SK-N-SH (cell line): ENCODE data around the gene LGR6.

Source experiments
- CTCF ChIP-seq: fragments of 200-600 bp; sonication (generic); IDR thresholded peaks from 2 replicates; pipeline ENCODE4 v1.6.1; 2017; ENCODE audit warnings: antibody characterized with exemption, mild to moderate bottlenecking, moderate library complexity
- EP300 ChIP-seq, 2 experiments: IDR thresholded peaks; 2 replicates each; pipeline versions ENCODE4 v1.4.0 to v1.6.1; 2012; ENCODE audit warnings: borderline replicate concordance in 1 of 2, low read depth in 1 of 2, low read length in 1 of 2
- RCOR1 ChIP-seq: fragments of 150-350 bp; IDR thresholded peaks from 2 replicates; pipeline ENCODE4 v1.6.1; 2017; ENCODE audit warnings: antibody characterized with exemption, low read length
- SMC3 ChIP-seq: IDR thresholded peaks from 2 replicates; pipeline ENCODE4 v1.6.1; 2012; ENCODE audit warnings: low read depth, low read length, improper control_type of control experiment
- TAF1 ChIP-seq: IDR thresholded peaks from 2 replicates; pipeline ENCODE4 v1.6.1; 2012; ENCODE audit warnings: low read depth, mild to moderate bottlenecking, low read length, moderate library complexity, borderline replicate concordance
- TF ChIP-seq, protein P1 (sequence below): IDR thresholded peaks from 2 replicates; pipeline ENCODE4 v1.4.0; 2012; ENCODE audit warnings: low read depth
- TF ChIP-seq, protein P2 (sequence below): IDR thresholded peaks from 2 replicates; pipeline ENCODE4 v1.4.0; 2012; ENCODE audit warnings: low read depth, borderline replicate concordance

GRCh38 chr1:202201266-202201665, 7.7 kb downstream of the LGR6 start:
- TF ChIP-seq EP300 (IDR thresholded peaks at IDR 0.05; ENCODE audit: borderline replicate concordance in 1 of 2, low read depth in 1 of 2, low read length in 1 of 2): no peak
- TF ChIP-seq CTCF: no peak
- TF ChIP-seq TAF1: no peak
- no peak for TF ChIP-seq SMC3
- no peak for TF ChIP-seq RCOR1
- TF ChIP-seq, protein P1, sequence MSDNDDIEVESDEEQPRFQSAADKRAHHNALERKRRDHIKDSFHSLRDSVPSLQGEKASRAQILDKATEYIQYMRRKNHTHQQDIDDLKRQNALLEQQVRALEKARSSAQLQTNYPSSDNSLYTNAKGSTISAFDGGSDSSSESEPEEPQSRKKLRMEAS: no peak
- TF ChIP-seq, protein P2, sequence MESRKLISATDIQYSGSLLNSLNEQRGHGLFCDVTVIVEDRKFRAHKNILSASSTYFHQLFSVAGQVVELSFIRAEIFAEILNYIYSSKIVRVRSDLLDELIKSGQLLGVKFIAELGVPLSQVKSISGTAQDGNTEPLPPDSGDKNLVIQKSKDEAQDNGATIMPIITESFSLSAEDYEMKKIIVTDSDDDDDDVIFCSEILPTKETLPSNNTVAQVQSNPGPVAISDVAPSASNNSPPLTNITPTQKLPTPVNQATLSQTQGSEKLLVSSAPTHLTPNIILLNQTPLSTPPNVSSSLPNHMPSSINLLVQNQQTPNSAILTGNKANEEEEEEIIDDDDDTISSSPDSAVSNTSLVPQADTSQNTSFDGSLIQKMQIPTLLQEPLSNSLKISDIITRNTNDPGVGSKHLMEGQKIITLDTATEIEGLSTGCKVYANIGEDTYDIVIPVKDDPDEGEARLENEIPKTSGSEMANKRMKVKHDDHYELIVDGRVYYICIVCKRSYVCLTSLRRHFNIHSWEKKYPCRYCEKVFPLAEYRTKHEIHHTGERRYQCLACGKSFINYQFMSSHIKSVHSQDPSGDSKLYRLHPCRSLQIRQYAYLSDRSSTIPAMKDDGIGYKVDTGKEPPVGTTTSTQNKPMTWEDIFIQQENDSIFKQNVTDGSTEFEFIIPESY: no peak
